Mesangial cell (primary cell): Measurements from ENCODE around the gene CPA1. TPM values are rescaled to one million over a fixed set of nuclear protein-coding genes. Genes with fewer than 3 reads are reported as not detected.

Experiments
- total RNA-seq: library from RNA; depleted of rRNA; stranded (reverse); fragments of >200 nt; gene quantifications from 2 replicates; pipeline ENCODE4 v1.2.3, GENCODE V29; 2015

Gene CPA1
- not detected in 2 replicates for total RNA-seq

DNA sequence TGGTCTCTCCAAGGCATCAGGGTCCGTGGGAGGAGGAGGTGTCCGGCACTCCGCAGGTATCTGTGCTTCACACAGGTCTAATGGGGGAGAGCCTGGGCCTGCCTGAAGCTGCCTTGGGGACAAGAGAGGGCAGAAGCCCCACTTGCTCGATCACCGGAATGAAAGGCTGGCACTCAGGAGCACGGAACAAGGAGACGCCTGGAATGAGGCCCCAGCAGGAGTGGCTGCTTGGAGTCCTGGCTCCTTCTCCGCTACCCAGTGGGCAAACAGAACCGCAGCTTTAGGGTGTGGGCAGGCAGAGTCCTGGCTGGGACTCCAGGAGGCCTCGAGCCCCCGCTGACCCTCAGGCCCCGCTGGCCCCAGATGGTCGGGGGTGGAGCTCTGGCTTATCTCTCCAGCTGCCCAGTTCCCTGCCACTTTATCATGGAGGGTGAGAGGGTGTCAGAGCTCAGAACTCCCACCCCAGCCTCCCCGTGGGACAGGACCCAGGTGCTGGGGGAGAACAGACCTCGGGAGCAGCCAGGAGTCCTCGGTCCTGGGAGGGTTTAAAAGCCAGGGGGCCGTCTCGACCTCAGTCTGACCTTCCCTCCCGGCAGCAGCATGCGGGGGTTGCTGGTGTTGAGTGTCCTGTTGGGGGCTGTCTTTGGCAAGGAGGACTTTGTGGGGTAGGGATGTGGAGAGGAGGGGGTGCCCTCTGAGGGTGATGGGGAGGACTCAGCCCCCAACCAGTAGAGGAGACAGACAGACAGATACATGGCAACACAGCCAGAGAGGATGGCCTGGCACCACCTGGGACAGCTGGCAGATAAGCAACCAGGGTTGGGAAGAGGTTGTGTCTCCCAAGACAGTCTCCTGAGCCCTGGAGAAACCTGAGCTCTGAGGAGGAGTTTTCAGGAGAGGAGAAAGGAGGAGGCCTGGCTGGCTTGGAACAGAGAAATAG, at the start of gene CPA1:
Gene CPA1, plus strand, starts transcription at position 574 of the 940 bp plus-strand sequence. Its CDS starts 27 bp downstream, at position 601.

DNA sequence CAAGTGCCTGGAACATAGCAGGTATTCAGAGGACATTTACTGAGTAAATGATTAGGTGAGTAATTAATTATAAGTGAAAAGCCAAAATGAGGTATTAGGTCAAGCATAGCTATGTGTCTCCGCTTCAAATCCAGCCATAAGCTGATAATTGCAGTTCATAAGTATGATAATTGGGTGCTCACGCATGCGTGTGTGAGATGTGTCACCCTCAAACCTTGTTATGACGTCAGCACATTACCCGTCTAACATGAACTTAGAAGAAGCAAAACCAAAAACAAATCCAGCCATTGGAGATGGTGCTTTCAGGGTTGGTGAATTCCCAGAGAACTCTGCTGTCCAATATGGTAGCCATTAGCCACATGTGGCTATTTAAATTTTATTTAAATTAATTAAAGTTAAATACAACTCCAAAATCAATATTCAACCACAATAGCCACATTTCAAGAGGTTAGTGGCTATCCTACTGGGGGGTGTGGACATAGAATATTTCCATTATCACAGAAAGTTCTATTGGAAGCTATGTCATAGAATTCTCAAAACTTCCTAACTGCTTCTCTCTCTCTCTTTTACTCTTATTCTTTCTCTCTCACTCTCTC, 35.9 kb upstream of the CPA1 start, which contains the start of gene CPA5:
Gene CPA5, plus strand, starts transcription at position 546 of the 596 bp plus-strand sequence. CDS start 1,670 bp downstream, outside the sequence.

Other genes with a start within 250 kb of the CPA1 start
- gene TMEM209, start 175.1 kb upstream of the CPA1 start, total RNA-seq: 7.8 and 11.4 TPM in 2 replicates
- not detected in 2 replicates for gene SSMEM1, start 172.6 kb upstream of the CPA1 start, total RNA-seq
- gene CPA2, start 113.6 kb upstream of the CPA1 start, total RNA-seq: not detected in 2 replicates
- gene CPA4, start 87.3 kb upstream of the CPA1 start, total RNA-seq: 40.3 and 40.9 TPM in 2 replicates
- gene CPA5, start 35.7 kb upstream of the CPA1 start, total RNA-seq: not detected in 2 replicates
- gene CEP41, start 60.5 kb downstream of the CPA1 start, total RNA-seq: 13.4 and 28.2 TPM in 2 replicates
- 77.9 and 170 TPM in 2 replicates for gene MEST, start 111.6 kb downstream of the CPA1 start, total RNA-seq